Measurements from ENCODE around the gene TELO2. TPM values are rescaled to one million over a fixed set of nuclear protein-coding genes. Genes with fewer than 3 reads are reported as not detected.

TELO2 gene
- total RNA-seq, 4 donors from 2014 or later, result 4.9 to 59.1 (median 39.0) TPM

DNA sequence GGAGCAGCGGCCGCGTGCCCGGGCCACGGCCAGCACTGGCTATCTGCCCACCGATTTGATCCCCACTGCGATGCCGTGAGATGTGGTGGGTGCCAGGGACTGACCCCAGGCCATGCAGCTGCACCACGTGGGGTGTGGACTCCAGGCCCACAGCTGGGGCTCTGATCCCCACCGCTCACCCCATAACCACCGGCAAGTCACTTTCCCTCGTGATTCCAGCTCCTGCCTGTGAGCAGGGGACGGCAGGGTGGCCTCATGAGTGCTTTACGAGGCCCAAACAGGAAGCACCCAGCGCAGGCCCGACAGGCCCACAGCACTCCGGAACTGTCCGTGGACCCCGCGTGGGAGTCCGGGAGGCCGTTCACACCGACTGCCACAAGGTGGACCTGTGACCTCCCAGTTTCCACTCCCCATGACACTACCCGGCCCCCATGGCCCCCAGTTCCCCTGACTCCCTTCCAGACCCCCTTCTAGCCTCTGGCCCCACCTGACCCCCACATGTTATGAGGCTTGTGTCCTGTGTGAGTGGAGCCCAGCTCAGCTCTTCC lies 5.0 kb upstream of the TELO2 start:
- Histone ChIP-seq H3K36me3 (no peaks in the 10 kb centered on the region), H3K4me3 (no peak overlapping the region), H3K9me3 (no peaks in the 10 kb centered on the region), H3K27me3 (no peaks in the 10 kb centered on the region), H3K27ac (no peak overlapping the region), H3K4me1 (no peaks in the 10 kb centered on the region)
- no peak for TF ChIP-seq POLR2A (IDR thresholded peaks at IDR 0.05)
- TF ChIP-seq, protein P1, sequence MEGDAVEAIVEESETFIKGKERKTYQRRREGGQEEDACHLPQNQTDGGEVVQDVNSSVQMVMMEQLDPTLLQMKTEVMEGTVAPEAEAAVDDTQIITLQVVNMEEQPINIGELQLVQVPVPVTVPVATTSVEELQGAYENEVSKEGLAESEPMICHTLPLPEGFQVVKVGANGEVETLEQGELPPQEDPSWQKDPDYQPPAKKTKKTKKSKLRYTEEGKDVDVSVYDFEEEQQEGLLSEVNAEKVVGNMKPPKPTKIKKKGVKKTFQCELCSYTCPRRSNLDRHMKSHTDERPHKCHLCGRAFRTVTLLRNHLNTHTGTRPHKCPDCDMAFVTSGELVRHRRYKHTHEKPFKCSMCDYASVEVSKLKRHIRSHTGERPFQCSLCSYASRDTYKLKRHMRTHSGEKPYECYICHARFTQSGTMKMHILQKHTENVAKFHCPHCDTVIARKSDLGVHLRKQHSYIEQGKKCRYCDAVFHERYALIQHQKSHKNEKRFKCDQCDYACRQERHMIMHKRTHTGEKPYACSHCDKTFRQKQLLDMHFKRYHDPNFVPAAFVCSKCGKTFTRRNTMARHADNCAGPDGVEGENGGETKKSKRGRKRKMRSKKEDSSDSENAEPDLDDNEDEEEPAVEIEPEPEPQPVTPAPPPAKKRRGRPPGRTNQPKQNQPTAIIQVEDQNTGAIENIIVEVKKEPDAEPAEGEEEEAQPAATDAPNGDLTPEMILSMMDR (IDR thresholded peaks at IDR 0.05), result no peak
- no peak for DNase-seq
- intact Hi-C loops (cut with DNase I; ENCODE audit: low total_unique reads), result no loop called here

- intact Hi-C loops (cut with DNase I; ENCODE audit: low total_unique reads), result no loop called here
- H3K4me1 ChIP-seq, result no peaks in the 10 kb centered on the region
- no peak for TF ChIP-seq POLR2A (IDR thresholded peaks at IDR 0.05)
- TF ChIP-seq, protein P1 (IDR thresholded peaks at IDR 0.05), result no peak
- H3K27ac ChIP-seq, result no peak within 1 kb of the TSS
- DNase-seq, result no peak
- H3K4me3 ChIP-seq, result no peak within 1 kb of the TSS
- H3K9me3 ChIP-seq, result no peaks in the 10 kb centered on the region
- no peaks in the 10 kb centered on the region for H3K27me3 ChIP-seq
- H3K36me3 ChIP-seq, result no peaks in the 10 kb centered on the region
Measured at GRCh38 chr16:1488619-1489018, 4.5 kb upstream of the TELO2 start, which contains the start of gene PTX4. Gene PTX4 (minus strand): TSS chr16:1488944. CDS start chr16:1488909, 35 bp downstream.

- intact Hi-C loops (cut with DNase I; ENCODE audit: low total_unique reads), result no loop called here
- TF ChIP-seq, protein P1 (IDR thresholded peaks at IDR 0.05), result no peak
- TF ChIP-seq POLR2A (IDR thresholded peaks at IDR 0.05), result no peak
- no peaks in the 10 kb centered on the region for H3K27me3 ChIP-seq
- no peak overlapping the region for H3K4me3 ChIP-seq
- H3K4me1 ChIP-seq, result peaks cover 0 to 4% of the 10 kb centered on the region in 2 donors
- H3K27ac ChIP-seq, result no peak overlapping the region
- no peak for DNase-seq
- no peaks in the 10 kb centered on the region for H3K36me3 ChIP-seq
- H3K9me3 ChIP-seq, result no peaks in the 10 kb centered on the region
Measured at GRCh38 chr16:1489077-1489476, 4.1 kb upstream of the TELO2 start.

DNA sequence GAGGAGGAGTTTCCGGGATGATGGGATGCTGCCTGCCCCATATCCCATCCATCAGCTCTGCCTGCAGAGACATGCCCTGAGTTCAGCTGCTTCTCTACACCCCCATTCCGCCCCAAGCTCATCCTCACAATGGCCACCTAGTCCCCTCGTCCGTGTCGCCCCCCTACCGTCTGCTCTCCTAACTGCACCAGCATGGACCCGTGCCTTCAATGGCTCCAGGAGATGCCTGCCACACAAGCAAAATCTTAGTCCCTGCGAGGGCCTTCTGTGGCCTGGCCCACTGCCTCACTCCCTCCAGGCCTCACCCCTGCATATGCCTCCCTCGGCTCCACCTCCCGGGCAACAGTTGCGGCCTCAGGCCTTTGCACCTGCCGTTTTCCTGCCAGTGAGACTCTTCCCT lies 1.8 kb upstream of the TELO2 start:
- DNase-seq, result no peak
- Histone ChIP-seq H3K27ac (no peak overlapping the region), H3K9me3 (no peaks in the 10 kb centered on the region), H3K27me3 (no peaks in the 10 kb centered on the region), H3K4me1 (peaks cover 0 to 6% of the 10 kb centered on the region in 2 donors), H3K36me3 (no peaks in the 10 kb centered on the region), H3K4me3 (no peak overlapping the region)
- intact Hi-C loops (cut with DNase I; ENCODE audit: low total_unique reads), result no loop called here
- TF ChIP-seq, protein P1 (IDR thresholded peaks at IDR 0.05), result no peak
- no peak for TF ChIP-seq POLR2A (IDR thresholded peaks at IDR 0.05)

GRCh38 chr16:1492082-1492922 lies 858 bp upstream of the TELO2 start:
- H3K36me3 ChIP-seq, result no peaks in the 10 kb centered on the region
- H3K27me3 ChIP-seq, result no peaks in the 10 kb centered on the region
- H3K4me1 ChIP-seq, result peaks cover 0 to 6% of the 10 kb centered on the region in 2 donors
- intact Hi-C loops (cut with DNase I; ENCODE audit: low total_unique reads), result no loop called here
- H3K9me3 ChIP-seq, result no peaks in the 10 kb centered on the region
- peak overlapping the region; percentile 74 to 90 for H3K27ac ChIP-seq
- DNase-seq, result no peak
- H3K4me3 ChIP-seq, result peak overlapping the region; percentile 64 to 65
- no peak for TF ChIP-seq POLR2A (IDR thresholded peaks at IDR 0.05)
- TF ChIP-seq, protein P1 (IDR thresholded peaks at IDR 0.05), result no peak

All from uterus (tissue), 4 donors.